GM12878 (cell line): ENCODE results near the gene CYP24A1.
A peak's percentile ranks its signal among the peaks of the same experiment; 100 is the strongest.

Source experiments
- CTCF ChIP-seq, 3 experiments: IDR thresholded peaks in 2 of 3; conservative IDR thresholded peaks in 1 of 3; 2 replicates each; pipeline ENCODE4 v1.5.1; 2011; ENCODE audit warnings: low read depth in 3 of 3, low read length in 3 of 3, mild to moderate bottlenecking in 3 of 3, control low read depth in 2 of 3, moderate library complexity in 2 of 3, inconsistent platforms in 1 of 3, mixed read lengths in 1 of 3; ENCODE audit not compliant: control insufficient read depth in 2 of 3, insufficient read depth in 1 of 3; ENCODE audit errors: extremely low read depth in 1 of 3
- EP300 ChIP-seq, 2 experiments: fragments of 150-350 bp in 1 of 2; IDR thresholded peaks; 2 replicates each; pipeline ENCODE4 v1.6.1; 2011 to 2012; ENCODE audit warnings: low read depth in 2 of 2, low read length in 2 of 2, borderline replicate concordance in 1 of 2, improper control_type of control experiment in 1 of 2, inconsistent platforms in 1 of 2; ENCODE audit not compliant: control insufficient read depth in 1 of 2
- HDGF ChIP-seq: fragments of 450-650 bp; IDR thresholded peaks from 2 replicates; pipeline ENCODE4 v1.6.1; 2016; ENCODE audit warnings: antibody characterized with exemption
- JUNB ChIP-seq: IDR thresholded peaks from 2 replicates; pipeline ENCODE4 v1.6.1; 2016; ENCODE audit warnings: antibody characterized with exemption, mild to moderate bottlenecking
- MXI1 ChIP-seq: fragments of 150-350 bp; IDR thresholded peaks from 2 replicates; pipeline ENCODE4 v1.6.1; 2011; ENCODE audit warnings: low read depth, mild to moderate bottlenecking, inconsistent platforms, low read length, improper control_type of control experiment
- NBN ChIP-seq: fragments of 450-650 bp; IDR thresholded peaks from 2 replicates; pipeline ENCODE4 v1.6.1; 2016
- PKNOX1 ChIP-seq: fragments of 450-650 bp; IDR thresholded peaks from 2 replicates; pipeline ENCODE4 v1.6.1; 2016; ENCODE audit warnings: mild to moderate bottlenecking
- POLR2A ChIP-seq: IDR thresholded peaks from 2 replicates; pipeline ENCODE4 v1.6.1; 2011; ENCODE audit warnings: low read depth, mild to moderate bottlenecking, low read length
- POLR2AphosphoS5 ChIP-seq: IDR thresholded peaks from 2 replicates; pipeline ENCODE4 v1.6.1; 2011; ENCODE audit warnings: mild to moderate bottlenecking, low read length, inconsistent platforms
- SUPT20H ChIP-seq: IDR thresholded peaks from 2 replicates; pipeline ENCODE4 v1.6.1; 2011; ENCODE audit warnings: low read depth, mild to moderate bottlenecking, low read length, moderate library complexity, borderline replicate concordance; ENCODE audit not compliant: control insufficient read depth
- ZBTB33 ChIP-seq: fragments of 450-650 bp; IDR thresholded peaks from 2 replicates; pipeline ENCODE4 v1.6.1; 2017; ENCODE audit warnings: mild to moderate bottlenecking
- ZNF24 ChIP-seq: fragments of 450-650 bp; IDR thresholded peaks from 2 replicates; pipeline ENCODE4 v1.6.1; 2017; ENCODE audit warnings: antibody characterized with exemption, mild to moderate bottlenecking

GRCh38 chr20:54197621-54198604 is 24.1 kb upstream of the CYP24A1 start:
- TF ChIP-seq EP300 (IDR thresholded peaks at IDR 0.05; ENCODE audit: borderline replicate concordance in 1 of 2, control insufficient read depth in 1 of 2, low read depth in 2 of 2, low read length in 2 of 2) (no peak), POLR2A (no peak), NBN (no peak), SUPT20H (no peak), MXI1 (no peak), CTCF (IDR thresholded peaks at IDR 0.05 in 2 of 3, conservative IDR thresholded peaks at IDR 0.05 in 1 of 3; ENCODE audit: control insufficient read depth in 2 of 3, extremely low read depth in 1 of 3, insufficient read depth in 1 of 3, low read depth in 3 of 3, low read length in 3 of 3) (peak; percentile 28 to 55 (median 41); a peak in 3 of 6 replicates), JUNB (no peak), PKNOX1 (no peak), HDGF (no peak), ZNF24 (no peak), POLR2AphosphoS5 (no peak), ZBTB33 (no peak)
